ENCODE measurements around the gene TMEM235.
A peak's percentile ranks its signal among the peaks of the same experiment; 100 is the strongest.

The TMEM235 gene

DNA sequence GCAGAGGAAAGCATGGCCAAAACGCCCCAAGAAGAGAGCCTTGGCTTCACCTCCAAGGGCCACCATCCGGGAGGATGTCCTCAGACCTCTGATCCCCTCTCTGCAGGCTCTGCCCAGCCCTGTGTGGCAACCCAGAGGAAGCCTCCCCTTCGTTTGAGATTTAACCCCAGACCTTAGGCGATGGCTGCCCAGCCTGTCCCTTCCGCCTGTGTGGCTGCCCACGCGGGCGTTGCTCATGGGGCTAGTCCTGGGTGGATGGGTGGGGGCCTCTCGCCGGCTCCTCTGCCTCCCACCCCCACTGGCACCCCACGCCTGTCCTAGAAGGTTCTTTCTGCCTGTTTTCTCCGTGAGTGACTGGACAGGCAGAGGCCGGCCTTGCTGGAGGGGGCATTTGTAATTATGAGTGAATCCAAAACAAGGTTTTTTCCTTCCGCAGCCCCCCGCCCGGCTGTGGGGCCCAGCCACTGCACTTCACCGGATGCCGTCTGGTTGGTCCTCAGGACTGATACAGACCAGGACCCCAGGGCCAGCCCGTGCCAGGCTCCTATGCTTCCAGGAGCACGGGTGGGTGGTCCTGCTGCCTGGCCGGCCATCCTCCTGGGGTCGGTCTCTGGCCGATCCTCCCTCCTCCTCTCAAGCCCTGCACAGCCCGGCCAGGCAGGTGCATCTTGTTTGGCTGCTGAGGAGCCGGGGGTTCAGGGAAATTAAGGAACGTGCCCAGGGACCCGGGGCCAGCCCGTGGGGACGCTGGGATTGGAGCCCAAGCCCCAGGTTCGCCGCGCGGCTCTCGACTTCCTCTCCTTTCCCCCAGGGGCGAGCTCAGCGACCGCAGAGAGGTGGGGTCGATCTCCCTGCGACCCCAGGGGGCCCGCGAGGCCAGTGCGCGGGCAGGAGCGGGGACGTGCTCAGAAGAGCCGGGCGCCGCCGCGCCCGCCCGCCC, at the start of gene TMEM235:
Gene TMEM235, plus strand, starts transcription at position 636 of the 940 bp plus-strand sequence. CDS start 393 bp downstream, outside the sequence.
- DNase-seq: peak; percentile 49

DNA sequence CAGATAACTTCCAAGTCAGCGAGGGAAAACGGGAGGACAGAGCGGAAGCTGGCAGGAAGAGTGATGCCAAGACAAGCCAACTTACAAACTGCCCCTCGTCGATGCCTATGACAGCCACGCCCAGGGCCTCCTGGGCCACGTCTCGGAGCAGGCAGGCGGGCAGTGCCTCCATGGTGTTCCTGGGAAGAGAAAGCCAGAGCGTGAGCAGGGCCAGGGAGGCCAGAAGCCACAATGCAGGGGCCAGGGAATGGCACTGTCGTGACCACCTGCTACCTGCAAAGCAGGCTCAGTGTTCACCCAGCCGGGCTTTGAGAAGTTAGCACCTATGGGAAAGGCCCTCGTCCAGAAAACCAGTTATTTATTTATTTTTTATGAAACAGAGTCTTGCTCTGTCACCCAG, 48.9 kb upstream of the TMEM235 start:
- no peak for DNase-seq

DNA sequence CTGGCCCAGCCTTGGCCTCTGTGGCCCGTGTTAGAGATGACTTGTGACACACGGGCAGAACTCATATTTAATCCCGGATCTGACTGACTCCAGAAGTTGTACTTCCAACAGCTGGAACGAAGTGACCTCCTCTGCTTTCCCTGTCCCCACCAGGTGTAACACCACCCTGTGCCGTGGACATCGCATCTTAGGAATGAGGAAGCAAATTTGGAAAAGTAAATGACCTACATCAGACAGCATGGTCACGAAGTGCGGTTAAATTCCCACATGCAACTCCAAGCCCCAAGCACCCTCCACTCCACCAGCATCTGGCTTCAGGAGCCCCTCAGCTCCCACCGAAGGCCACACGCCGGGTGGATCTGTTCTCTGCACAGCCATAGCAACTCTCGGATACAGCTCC, 47.5 kb upstream of the TMEM235 start:
- DNase-seq: no peak

DNA sequence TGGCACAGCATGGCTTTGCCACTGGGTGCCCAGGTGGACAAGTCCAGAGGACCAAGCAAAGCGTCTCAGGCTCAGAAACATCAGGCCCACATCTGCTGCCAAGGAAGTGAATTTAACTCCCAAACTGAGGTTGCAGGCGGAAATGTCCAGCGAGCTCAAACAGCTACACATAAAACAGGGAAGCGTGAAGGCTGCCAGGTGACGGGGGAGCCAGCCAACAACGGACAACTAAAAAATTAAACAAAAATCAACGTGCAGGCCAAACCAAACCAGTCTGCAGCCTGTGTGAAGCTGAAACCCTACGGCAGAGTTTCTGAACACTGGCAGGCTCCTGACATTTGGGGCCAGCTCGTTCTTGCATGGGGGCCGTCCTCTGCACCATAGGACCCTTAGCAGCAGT, 47.1 kb upstream of the TMEM235 start:
- no peak for DNase-seq

DNA sequence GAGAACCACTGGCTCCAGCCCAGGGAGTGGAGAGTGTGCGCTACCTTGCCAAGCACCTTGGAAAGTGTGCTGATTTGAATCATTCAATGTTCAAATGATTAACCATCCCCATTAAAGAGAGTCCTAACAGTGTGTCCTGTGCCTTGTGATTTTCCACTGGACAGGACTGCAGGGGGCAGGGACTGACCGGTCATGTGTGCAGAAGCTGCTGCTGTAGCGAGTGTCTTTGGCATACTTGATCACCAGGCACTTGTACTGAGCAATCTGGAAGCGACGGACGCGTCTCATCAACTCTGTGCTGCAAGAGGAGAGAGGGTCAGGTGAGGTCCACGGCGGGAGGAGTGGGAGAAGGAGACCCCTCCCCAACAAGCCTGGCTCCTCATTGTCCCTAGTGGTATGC, 46.6 kb upstream of the TMEM235 start:
- DNase-seq: no peak

DNA sequence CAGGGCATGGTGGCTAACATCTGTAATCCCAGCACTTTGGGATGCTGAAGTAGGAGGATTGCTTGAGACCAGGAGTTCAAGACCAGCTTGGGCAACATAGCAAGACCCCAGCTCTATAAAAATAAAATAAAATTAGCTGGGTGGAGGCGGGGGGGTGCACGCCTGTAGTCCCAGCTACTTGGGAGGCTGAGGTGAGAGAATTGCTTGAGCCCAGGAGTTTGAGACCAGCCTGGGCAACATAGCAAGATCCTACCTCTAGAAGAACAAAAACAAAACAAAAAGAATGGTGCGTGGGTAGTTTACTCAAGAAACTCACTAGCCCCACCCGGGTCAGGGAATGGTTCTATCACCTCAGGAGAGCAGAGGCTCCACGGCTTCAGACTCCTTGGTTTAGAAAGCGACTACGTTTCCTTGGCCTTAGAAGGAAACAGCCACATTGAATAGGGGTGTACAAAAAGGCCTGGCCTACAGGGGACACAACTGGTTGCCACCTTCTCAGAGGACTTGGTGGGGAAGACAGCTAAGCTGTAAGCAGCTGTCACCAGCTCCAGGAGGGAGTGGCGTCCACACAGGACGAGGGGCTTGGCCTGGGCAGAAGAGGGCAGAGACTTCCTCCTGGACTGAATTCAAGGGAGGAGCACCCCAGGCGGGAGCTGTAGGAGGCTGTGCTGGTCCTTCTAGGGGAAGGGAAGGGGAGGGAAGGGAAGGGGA, 45.3 kb upstream of the TMEM235 start:
- DNase-seq: peak; percentile 69

DNA sequence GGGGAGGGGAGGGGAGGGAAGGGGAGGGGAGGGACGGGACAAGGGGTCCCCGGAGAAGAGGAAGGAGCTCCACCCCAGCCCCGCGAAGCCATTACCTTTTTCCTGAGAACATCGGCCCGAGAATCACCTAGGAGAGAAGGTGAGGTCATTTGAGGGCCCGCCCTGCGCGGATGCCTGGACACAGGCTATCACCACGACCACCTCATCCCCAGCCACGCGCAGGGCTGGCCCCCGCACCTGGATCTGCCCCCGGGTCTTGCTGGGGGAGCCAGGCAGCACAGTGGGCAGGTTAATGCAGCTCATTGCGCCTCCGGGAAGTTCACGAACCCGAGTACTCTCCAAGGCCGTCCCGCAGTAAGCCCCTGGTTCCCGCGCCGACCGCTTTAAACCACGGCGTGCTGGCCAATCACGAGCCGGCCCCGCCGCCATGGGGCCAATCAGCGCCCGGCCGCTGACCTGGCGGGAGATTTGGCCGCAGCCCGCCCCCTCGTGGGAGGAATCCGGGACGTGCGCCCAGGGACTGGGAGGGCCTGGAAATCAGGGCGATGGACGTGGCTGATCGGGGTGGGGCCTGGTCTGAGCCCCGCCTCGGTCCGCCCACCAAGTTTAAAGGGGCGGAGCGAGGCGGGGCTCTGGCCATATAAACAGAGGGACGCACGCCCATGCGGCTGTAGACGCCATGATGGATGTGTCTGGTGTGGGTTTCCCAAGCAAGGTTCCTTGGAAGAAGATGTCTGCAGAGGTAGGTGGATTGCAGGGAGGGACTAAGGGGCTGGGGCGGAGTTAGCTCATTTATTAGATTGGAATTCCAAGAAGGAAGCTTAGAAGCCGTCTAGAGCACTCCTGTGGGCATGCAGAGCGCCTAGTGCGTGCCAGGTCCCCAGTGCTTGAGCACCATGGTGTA, 44.5 kb upstream of the TMEM235 start, which contains the start of the genes AFMID and TK1:
Gene AFMID, plus strand, starts transcription at position 671 of the 904 bp plus-strand sequence. Its CDS starts 9 bp downstream, at position 680.
Gene TK1, minus strand, starts transcription at position 361 of the 904 bp plus-strand sequence. Its CDS starts 58 bp downstream, at position 303.
- peak; percentile 99 for DNase-seq

DNA sequence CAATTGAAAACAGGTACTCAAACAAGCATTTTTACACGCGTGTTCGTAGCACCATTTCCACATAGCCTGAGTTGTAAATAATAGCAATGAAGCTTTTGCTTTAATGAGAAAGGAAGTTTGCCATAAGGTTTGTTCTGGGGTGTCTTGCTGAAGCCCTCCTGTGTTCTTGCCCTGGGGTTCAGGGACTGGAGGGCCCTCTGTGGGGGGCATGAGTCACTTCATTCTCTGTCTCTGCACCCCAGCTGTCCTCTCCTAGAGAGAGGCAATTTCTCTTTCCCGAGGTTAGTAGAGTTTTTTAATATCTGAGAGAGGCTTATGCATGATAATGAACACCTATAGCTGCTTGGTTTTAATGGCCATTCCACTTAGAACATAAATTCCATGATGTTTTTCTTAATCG, 34.7 kb upstream of the TMEM235 start:
- DNase-seq: no peak

DNA sequence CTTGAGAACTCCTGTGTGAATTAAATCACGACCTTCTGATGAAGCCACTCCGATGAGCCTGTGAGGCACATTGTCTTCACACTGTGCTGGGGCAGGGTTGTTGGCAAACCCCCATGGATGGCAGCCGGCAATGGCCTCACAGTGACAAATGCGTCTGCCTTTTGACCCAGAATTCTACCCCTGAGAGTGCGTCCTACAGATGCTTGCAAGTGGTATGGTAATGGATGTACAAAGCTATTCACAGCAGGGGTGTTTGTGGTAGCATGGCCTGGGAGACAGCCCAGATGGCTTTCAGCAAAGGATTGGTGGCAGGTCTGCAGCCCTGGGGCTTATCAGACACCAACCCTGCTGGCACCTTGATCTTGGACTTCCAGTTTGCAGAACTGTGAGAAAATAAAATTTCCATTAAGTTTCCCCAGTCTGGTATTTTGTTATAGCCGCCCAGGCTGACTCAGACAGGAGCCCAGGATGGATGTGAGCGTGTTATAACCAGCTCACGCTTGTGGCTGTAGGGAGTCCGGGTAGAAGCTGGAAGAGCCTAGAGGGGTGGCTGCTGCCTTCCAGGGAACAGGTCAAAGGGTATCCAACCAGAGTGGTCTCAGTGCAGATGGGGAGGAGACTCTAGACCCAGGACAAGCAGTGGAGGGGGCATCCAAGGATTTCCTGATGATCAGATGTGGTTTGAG, 34.1 kb upstream of the TMEM235 start:
- DNase-seq: peak; percentile 49

DNA sequence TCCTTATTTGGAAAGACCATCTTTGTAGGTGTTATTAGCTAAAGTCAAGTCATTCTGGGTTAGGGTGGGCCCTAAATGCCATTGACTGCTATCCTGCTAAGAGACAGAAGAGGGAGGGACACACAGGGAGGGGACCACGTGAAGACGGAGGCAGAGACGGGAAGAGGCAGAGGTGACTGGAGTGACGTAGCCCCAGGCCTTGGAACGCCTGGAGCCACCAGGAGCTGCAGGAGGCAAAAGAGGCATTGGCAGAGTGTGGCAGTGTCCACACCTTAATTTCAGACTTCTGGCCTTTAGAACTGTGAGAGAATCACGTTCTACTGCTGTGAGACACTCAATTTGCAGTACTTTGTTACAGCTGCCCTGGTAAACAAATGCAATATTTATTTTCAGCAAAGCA, 31.0 kb upstream of the TMEM235 start:
- no peak for DNase-seq

DNA sequence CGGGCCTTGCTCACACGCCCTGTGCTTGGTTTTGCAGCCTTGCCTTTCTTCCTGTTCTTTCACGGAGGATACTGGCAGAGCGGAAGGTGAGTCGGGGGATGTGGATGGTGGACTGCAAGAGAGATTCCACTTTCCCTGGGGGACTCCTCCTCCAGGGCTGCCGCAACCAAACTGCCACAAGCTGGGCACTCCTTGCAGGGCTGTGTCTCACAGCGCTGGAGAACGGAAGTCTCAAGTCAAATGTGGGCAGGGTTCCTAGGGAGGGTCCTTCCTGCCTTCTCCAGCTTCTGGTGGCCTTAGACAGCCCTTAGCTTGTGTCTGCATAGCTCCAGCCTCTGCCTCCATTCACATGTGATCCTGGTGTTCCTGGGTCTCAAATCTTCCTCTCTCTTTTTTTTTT, 28.8 kb upstream of the TMEM235 start:
- no peak for DNase-seq

DNA sequence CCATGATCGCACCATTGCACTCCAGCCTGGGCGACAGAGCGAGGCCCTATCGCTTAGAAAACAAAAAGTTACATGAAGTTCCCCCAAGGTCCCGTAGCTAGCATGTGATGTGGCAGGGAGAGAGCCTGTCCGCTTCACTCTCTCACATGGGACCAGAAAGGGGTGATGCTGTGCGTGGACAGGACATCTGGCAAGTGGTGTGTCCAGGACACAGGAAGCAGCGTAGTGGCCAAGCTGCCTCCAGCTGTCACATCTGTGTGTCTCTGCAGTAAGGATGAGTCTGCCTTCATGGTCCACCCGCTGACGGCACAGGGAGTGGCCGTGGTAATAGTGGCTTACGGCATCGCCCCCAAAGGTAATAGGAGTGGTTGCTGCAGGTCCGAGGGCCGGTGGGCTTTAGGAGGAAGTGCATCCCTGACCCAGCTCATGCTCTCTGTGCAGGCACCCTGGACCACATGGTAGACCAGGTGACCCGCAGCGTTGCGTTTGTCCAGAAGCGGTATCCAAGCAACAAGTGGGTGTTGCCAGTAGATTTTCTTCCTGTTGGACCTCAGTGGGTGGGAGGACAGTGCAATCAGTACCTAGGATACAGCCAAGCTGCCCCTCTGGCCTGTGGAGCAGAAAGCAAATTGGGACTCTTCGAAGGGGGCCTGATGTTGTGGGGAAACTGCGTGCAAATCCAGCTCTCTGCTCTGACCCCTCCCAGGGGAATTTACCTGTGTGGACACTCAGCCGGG, 26.9 kb upstream of the TMEM235 start:
- DNase-seq: no peak

DNA sequence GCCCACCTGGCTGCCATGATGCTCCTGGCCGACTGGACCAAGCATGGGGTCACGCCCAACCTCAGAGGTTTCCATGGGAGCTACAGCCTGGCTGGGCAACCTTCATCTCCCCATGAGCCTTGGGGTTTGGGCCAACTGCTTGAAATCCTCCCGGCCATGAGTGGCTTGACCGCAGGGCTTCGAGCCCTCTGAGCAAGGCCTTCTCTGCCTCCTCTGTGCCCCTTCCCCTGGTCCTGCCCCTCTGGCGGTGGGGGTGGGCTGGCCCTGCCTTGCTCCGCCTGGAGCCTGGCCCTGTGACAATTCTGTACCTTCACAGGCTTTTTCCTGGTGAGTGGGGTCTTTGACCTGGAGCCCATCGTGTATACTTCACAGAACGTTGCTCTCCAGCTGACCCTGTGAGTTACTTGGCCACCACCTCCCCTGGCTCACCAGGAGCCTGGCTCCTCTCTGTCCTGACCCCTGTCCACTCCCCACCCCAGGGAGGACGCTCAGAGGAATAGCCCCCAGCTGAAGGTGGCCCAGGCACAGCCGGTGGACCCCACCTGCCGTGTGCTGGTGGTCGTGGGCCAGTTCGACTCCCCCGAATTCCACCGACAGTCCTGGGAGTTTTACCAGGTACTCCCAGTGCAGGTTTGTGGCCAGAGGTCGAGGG, 26.2 kb upstream of the TMEM235 start:
- no peak for DNase-seq

DNA sequence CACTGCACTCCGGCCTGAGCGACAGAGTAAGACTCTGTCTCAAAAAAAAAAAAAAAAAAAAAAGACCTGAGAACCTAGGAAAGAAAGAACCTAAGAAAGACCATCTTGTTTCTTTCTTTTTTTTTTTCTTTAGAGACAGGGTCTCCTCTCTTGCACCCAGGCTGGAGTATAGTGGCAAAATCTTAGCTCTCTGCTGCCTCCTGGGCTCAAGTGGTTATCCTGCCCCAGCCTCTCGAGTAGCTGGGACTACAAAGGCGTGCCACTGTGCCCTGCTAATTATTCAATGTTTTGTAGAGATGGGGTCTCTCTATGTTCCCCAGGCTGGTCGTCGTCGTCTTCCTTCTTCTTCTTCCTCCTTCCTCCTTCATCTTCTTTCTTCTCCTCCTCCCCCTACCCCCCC, 25.1 kb upstream of the TMEM235 start:
- DNase-seq: no peak

DNA sequence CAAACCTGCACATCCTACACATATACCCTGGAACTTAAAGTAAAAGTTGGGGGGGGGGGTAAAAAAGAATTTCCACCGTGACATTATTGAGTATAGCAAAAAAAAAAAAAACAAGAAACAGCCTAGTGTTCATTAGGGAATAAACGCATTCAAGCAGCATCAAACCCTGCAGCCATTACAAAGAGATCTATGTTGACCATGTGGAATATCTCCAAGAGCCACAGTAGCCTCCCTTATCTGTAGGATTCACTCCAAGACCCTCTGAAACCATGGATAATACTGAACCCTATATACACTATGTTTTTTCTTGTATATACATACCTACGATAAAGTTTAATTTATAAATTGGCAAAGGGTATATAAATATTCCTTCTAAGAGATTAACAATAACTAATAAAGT, 22.9 kb upstream of the TMEM235 start:
- DNase-seq: no peak

DNA sequence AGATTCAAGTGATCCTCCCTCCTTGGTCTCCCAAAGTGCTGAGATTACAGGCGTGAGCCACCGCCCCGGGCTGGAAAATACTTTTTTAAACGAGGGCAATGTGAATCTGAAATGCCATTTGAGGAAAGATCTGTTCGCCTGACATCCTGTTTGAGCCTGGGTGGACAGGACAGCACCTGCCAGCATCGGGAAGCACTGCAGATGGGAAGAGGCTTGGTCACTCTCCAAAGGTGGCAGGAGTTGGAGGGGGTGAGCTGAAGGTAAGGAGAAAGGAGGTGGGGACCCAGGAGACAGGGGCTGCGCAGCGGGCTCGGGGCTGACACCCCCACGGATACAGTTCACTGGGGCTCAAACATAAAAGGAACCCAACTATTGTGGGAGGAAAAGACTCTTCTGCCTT, 21.3 kb upstream of the TMEM235 start:
- no peak for DNase-seq

DNA sequence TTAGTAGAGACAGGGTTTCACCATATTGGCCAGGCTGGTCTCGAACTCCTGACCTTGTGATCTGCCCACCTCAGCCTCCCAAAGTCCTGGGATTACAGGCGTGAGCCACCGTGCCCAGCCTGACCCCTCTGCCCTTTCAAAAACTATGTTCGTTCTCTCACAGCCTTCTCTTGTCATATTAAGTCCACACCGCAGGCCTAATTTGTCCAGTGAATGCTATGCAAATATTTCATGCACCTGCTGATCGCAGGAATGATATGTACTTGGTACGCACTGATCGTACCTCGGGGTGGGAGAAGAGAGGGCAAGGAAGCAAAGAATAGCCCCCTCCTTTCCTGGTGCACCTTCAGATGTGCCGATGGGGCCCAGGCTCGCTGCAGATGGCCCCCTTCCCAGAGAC, 20.4 kb upstream of the TMEM235 start:
- peak; percentile 24 for DNase-seq

DNA sequence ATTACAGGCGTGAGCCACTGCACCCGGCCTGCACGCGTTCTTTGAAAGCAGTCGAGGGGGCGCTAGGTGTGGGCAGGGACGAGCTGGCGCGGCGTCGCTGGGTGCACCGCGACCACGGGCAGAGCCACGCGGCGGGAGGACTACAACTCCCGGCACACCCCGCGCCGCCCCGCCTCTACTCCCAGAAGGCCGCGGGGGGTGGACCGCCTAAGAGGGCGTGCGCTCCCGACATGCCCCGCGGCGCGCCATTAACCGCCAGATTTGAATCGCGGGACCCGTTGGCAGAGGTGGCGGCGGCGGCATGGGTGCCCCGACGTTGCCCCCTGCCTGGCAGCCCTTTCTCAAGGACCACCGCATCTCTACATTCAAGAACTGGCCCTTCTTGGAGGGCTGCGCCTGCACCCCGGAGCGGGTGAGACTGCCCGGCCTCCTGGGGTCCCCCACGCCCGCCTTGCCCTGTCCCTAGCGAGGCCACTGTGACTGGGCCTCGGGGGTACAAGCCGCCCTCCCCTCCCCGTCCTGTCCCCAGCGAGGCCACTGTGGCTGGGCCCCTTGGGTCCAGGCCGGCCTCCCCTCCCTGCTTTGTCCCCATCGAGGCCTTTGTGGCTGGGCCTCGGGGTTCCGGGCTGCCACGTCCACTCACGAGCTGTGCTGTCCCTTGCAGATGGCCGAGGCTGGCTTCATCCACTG, 17.3 kb upstream of the TMEM235 start, which contains the start of gene BIRC5:
Gene BIRC5, plus strand, starts transcription at position 238 of the 690 bp plus-strand sequence. Its CDS starts 64 bp downstream, at position 302.
- DNase-seq: peak; percentile 98

DNA sequence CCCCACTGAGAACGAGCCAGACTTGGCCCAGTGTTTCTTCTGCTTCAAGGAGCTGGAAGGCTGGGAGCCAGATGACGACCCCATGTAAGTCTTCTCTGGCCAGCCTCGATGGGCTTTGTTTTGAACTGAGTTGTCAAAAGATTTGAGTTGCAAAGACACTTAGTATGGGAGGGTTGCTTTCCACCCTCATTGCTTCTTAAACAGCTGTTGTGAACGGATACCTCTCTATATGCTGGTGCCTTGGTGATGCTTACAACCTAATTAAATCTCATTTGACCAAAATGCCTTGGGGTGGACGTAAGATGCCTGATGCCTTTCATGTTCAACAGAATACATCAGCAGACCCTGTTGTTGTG, 16.7 kb upstream of the TMEM235 start:
- peak; percentile 49 for DNase-seq
